Activated CD8-positive, alpha-beta memory T cell treated with anti-CD3 and anti-CD28 coated beads, Interleukin-2, amount 50 U/mL, for 1 hour (primary cell): ENCODE results near the gene RPL12.

Experiments
- DNase-seq: peaks from one replicate; pipeline ENCODE4 v3.0.0-alpha.2; 2020; ENCODE audit errors: extremely low read depth

Gene RPL12

DNA sequence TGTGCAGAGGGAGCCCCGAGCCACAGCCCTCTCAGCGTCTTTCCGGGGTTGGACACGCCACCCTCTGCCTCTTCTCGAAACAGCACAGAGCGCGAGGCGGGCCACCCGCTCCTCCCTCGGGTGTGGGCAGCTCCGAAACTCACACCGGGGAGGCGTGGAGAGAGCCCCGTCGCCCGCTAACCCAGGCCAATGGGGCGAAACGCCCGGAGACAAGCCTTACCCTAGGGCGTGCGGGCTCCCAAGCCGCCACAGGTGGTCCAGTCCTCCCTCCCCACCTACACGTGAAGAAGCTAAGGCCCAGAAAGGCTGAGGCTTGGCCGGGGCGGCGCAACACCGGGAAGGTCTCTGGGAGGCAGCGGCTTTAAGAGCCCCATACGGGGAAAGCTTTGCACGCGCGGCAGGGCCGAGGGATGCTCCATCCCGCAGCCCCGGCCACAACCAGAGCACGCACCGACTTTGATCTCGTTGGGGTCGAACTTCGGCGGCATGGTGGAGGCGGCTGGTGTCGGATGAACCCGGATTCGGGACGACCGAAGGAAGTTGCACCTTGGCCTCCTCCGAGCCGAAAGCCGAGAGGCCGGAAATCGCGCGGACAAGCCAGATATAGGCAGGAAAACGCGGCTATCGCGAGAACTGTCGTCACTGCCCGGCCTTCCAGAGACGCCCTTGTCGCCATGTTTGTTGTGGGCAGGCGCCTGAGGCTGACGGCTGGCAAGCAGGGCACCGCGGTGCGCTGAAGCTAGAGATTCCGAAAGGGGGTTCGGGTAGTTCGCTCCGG, at the start of gene RPL12, which contains the start of gene LRSAM1:
Gene RPL12, minus strand, starts transcription at position 577 of the 778 bp plus-strand sequence. Its CDS starts 89 bp downstream, at position 488.
Gene LRSAM1, plus strand, starts transcription at position 681 of the 778 bp plus-strand sequence. CDS start 3,018 bp downstream, outside the sequence.
- DNase-seq = peak; percentile 98

DNA sequence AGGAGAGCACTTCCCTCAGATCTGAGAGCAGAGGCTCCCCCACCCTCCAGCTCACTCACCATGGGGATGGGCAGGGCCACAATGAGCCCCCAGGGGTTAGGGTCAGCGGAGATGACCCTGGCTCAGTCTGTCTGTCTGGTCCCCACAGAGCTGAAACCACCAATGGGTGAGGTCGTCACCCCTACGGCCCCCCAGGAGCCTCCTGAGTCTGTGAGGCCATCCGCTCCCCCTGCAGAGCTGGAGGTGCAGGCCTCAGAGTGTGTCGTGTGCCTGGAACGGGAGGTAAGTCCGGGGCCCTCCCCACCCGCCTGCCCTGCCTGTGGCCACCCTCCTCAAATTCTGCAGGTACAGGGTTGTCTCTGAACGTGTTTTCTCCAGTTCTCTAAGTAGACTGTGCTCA, 49.7 kb upstream of the RPL12 start:
- DNase-seq = no peak

DNA sequence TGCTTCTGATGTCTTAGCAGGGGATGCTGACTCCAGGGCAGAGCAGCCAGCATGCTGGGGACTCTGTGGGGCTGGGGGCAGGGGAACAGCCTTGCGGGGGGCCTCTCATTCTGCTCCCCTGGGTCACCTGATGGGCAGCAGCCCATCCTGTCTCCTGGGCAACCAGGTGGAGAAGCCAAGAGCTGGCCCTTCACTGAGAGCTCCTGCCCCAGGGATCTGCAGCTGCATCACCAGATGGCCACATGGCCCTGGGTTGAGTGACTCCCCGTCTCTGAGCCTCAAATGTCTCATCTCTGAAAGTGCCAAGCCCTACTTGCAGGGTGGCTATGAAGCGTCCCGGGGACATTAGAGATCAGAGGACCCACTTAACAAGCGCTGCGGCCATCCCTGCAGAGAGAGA, 49.2 kb upstream of the RPL12 start:
- no peak for DNase-seq

DNA sequence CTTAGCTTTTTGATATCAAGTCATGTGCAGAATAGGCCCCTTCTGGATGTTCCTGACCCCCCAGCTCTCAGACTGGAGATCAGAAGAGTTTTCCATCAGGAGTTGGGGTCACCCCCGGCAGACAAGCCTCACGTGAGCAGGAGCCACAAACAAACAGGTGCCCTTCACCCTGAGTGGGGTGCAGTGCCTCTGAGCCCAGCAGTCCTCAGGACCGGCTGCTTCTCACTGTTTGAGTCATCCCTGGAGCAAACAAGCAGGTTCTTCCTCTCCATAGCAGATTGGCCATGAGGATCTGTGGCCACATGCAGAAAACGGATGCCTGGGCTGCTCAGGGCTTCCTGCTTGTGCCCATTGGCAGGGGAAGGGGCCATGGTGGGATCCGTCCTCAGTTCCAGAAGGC, 47.1 kb upstream of the RPL12 start:
- DNase-seq = no peak

DNA sequence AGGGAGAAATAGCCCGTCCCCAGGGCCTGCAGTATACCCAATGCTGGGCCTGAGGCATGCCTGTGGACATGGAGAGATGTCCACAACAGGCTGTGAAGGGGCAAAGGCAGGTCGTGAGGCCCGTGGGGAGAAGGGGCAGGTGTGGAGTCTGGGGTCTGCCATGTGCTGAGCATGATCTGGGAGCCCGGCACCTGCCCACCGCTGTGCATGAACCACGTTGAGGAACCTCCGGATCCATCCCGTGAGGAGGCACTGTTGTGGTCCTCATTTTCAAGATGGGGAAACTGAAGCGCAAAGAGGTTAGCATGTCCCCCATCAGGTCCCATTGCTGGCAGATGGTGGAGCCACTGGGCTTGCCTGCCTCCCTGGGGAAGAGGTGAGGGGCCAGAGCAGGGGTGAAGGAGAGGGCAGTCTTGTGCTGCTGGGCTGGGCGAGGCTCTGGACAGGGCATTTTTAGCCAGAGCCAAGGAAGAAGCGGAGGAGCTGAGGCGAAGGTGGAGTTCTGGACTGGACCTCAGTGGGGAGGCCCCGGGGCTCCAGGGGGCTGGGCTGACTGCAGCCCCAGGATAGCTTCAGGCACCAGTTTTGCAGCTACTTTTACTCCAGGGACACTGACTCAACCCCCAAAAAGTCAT, 46.6 kb upstream of the RPL12 start:
- DNase-seq = no peak

DNA sequence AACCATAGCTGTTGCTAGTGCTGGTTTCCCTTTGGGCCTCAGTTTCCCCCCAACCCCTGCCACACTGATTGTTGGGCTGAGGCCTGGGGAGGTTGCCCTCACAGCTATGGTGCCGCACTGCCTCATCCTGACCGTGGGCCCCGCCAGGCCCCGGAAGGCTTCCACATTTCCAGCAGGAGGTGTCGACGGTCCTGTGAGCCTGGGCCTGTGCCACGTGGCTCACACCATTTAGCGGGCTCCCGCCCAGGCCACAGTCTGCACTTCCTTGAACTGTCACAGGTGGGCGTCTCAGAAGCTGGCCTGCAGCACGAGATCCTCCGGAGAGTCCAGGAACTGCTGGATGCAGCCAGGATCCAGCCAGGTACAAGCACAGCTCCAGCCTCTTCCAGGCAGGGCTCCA, 45.8 kb upstream of the RPL12 start:
- DNase-seq = no peak

DNA sequence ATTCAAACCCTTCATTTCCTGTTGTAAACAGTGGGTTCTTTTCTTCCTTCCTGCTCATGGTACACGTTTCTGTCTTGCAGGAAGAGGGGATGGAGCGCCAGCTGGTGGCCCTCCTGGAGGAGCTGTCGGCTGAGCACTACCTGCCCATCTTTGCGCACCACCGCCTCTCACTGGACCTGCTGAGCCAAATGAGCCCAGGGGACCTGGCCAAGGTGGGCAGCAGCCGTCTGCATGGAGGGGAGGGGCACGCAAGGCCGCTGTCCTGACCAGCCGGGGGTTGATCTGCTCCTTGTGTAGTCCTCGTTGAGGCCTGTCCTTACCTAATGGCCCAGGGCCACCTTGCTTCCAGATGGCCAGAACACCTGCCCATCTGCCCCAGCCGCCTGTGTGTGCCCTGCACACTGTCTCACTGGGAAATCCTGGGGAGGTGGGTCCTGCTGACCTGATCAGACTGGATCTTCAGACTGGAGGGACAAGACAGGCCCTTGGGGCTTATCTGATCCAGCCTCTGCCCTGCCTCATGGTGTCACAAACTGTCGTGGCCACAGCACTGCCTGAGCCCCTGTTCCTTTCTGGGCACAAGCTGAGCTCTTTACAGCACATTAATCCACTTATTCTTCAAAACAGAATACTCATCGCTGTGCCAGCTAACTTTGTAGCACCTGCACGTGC, 44.8 kb upstream of the RPL12 start:
- DNase-seq = no peak

DNA sequence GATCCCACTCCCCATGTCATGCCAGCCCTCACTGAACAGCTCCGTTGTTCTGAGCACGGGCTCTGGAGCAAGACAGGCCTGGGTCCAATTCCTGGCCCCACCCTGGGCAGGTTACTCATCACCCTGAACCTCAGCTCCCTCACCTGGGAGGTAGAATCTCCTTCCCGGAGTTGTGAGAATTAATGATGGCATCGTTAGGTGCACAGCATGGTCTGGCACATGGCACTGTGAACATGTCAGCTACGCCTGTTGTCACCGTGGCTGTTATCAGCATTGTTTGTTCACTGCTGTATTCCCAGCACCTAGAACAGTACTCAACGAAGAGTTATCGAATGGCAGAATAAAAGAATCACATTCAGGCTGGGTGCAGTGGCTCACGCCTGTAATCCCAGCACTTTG, 43.1 kb upstream of the RPL12 start:
- no peak for DNase-seq

DNA sequence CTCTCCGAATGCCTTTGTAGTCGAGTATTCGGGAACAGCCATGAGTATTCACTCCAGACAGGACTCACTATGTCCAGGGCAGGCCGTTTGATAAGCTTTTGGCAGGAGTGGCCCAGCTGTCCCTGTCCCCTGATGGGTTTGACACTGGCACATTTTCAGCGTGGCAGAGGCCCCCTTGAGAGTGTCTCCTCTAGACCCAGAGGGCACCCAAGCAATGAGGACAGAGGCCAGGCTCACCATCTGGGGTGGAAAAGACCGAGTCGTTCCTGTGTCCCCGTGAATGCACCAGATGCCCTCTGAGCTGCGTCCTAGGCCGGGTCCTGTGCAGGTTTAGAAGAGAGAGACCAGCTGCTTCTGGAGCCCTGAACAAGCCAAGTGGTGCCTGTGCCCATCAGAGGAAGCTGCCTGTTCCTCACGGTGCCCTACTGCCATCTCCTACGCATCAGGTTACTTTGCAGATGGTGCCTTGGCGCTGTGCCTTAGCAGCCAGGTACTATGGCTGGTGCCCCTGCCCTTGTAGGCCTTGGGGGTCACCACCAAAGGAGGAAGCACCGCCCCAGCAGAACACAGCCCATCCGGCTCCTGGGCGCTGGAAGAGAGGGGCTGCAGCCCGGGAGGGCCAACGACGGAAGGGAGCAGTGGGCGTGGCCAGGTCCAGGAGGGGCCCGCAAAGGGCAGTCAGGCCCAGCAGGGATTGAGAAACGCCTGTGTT, 42.5 kb upstream of the RPL12 start:
- DNase-seq = no peak

DNA sequence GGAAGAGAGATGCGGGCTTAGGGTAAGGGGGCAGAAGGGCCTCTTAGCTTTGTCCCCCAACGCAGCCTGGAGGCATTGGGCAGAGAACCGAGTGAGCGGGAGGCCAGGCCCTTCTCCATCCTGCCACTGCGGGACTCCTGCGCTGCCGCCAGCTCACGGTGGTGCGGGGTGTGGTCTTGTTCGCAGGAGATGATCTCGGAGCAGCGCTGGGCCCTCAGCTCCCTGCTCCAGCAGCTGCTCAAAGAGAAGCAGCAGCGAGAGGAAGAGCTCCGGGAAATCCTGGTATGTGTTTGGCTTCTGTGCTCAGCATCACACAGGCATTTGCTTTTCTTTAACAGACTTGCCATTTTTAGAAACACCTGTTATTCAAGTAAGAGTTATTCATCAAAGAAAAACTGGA, 41.4 kb upstream of the RPL12 start:
- no peak for DNase-seq

DNA sequence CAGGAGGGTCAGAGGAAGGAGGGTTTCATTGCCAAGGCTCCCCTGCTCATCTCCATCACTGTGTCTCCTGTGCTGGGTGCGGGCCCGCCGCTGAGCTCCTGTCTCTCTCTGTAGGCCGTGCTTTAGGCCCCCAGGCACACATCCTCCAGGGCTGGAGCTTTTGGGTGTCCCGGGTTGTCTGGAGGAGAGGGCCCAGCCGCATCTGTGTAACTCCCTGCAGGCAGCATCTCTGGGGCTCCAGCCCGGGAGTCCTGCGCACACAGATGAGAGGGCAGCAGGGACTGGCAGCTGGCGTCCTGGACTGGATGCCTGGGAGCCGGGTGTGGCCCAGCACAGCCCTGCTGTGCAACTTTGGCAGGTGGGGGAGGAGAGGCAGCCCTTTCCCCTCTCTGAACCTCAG, 40.3 kb upstream of the RPL12 start:
- DNase-seq = no peak

DNA sequence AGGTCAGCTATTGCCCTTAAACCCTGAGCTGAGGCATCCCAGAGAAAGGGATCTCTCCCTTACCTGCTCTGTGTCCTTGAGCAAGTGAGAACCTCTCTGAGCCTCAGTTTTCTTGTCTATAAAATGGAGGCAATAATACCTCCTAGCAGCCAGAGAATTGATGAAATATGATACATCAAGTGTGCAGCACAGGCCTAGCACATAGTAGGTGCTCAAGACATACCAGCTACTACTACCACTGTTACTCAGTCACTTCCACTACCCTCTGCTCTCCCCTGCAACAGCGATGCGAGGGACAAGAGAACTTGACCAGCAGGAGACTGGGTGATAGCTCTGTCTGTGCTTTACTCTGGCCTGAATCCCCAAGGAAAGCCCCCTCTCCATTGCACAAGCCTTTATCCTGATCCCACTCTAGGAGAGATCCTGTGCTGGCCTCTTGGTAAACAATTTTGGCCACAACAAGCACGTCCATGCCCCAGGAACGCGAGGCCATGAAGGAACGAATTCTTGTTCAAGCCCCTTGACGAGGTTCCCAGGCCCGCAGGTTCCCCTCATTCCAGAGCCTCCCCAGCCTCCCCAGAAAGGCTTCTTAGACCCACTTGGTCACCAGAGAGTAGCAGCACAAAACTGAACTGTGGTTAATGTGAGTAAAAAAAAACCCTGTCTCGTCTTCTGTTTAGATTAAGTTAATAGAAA, 39.5 kb upstream of the RPL12 start:
- no peak for DNase-seq

DNA sequence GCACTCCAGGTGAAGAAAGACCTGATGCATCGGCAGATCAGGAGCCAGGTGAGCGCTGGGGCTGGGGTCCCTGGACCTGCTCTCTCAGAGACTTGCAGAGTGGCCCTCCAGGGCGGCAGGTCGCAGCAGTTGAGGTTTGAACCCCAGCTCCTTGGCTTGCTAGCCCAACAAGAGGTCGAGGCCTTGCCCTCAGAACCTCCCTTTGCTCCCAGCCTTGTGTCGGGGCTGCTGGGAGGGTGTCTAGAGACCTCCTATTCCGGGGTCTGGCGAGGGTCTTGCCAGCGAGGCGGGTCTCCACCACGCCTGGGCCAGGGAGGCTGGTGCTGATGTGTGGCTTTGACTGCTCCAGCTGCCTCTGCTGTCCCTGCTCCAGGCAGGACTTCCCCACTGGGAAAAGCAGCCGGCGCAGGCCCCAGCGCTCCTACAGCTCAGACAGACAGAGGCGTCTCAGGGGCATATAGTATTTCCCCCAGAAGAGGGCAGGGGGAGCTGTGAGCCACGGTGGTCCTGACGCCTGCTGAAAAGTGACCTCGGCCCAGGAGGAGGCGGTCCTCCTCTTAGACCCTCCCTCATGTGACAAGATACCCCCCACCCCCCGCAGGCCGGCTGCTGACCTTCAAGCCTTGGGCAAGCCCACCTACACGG, 38.4 kb upstream of the RPL12 start:
- DNase-seq = no peak

DNA sequence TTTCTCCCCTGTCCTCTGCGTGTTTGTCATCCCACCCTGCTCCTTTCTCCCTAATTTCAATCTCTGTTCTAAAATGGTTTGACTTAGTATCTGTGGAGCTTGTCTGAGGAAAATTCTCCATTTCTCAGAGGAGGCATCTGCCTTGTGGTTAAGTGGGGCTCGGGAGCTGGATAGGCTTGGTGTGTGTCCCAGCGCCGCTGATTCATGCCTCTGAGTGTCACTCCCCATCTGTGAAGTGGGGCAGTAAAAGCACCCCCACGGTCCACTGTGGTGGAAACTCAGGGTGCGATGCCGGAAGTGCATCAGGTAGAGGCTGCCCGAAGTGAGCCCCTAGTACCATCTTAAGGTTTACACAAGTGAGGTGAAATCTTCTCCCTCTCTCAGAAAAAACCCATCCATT, 37.7 kb upstream of the RPL12 start:
- no peak for DNase-seq

DNA sequence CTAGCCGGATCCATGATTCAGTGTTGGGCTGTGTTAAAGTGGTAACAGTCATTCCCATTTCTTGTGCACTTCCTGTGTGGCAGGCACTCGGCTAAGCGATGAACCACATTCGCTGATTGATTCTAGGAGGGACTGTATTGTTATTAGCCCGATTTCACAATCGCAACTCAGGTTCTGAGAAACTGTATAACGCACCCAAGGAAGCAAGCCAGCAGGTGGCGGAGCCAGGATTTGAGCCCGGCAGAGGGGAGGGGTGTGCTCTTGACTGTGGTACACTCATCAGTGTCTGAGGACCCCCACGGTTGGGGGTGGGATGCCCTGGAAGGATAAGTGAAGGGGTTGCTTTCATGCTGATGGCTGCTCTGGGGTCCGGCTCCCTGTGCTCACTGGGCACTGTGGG, 34.8 kb upstream of the RPL12 start:
- DNase-seq = no peak

DNA sequence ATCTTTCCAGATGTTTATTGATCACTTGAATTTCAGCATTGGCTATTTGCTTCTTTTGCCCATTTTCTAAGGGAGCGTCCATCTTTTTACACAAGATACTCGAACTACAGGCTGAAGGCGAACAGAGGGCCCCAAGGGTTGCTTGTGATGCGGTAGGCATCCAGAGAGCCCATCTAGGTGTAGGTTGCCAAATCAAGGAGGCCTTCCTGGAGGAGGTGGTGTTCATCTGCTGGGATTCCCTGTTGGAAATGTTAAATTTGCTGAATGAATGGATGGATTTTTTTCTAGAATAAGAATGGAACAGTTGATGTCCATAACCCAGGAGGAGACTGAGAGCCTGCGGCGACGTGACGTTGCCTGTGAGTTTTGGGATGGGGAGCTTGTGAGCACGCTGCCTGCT, 31.5 kb upstream of the RPL12 start:
- no peak for DNase-seq

DNA sequence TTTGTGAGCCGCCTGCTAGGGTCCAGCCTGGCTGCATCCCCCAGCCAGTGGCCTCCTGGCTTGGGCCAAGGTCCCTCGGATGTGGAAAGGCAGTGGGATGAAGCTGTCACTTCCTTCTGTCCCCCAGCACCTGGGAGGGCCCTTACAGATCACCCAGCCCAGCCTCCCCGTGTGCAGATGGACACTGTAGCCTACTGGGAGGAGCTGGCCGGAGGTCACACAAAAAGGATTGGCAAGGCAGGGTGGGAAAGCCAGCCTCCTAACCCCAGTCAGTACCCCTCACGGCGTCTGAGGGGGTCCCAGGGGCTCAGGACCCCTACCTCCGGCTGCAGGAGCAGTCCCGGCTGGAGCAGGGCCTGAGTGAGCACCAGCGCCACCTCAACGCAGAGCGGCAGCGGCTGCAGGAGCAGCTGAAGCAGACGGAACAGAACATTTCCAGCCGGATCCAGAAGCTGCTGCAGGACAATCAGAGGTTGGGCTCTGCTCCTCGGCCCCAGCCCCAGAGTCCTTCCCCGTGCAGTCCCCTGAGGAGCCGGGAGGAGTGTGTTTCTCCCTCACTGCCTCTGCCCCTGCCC, 28.4 kb upstream of the RPL12 start:
- DNase-seq = no peak

DNA sequence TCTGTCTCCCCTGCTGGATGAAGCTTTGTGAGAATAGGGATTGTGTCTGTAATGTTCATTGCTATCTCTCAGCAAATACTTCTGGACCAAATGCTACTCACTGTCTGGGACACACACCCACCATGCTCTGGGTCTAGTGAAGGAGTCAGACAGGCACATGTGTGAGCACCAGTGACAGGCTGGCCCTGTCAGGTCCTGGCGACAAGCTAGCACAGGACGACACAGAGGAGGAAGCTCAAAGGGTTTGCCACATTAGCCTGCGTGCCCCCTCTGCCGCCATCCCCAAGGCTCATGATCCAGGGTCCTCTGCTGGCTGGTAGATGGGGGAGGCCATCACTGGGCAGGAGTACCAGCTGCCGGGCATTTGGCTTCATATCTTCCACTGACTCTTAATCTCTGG, 23.4 kb upstream of the RPL12 start:
- no peak for DNase-seq

DNA sequence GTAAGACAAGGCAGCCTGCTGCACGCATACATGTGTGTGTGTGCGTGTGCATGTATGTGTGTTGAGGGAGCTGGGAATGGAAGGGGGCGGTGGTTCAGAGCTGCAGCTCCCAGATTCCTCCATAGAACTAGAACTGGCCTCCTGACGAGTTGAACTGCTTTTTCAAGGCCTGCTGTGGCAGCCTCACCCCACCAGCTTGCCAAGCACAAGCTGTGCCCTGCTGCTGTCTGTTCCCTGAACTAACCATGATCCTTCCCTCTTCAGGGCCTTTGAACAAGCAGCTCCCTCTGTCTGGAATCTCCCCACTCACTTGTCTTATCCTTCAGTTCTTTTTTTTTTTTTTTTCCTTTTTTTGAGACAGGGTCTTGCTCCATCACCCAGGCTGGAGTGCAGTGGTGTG, 22.7 kb upstream of the RPL12 start:
- no peak for DNase-seq

DNA sequence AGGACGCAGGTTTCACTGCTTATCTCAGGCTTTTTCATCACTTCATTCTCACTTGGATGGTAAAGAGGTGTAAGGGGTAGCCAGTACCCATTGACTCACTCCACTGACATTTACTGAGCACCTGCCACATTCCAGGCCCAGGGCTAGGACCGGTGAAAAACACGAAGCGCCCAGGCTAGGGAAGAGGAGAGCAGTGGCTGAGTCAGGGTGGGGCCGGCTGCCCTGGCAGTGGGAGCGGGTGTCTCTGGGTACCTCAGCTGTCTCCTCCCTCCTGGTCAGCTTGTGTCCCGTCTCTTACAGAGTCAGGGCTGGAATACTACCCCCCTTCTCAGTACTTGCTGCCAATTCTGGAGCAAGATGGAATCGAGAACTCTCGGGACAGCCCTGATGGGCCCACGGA, 22.3 kb upstream of the RPL12 start:
- no peak for DNase-seq

DNA sequence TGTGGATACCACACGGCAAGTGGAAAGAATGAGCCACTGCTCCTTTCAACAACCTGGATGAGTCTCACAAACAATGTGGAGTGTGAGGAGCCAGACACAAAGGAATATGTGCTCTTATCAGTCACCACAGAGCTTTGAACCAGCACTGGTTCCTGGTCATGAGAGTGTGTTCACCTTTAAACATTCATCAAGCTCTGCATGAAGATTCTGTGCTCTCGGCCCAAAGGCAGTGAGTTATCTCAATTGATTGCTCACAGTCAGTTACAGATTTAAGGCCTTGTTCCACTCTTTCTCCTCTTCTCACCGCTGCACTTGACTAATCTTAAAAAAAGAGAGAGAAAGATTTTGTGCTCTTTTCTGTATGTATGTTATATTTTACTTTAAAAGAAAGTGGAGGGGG, 19.5 kb upstream of the RPL12 start:
- DNase-seq = no peak
